ENCODE measurements around the gene PRRC2B. TPM values are rescaled to one million over a fixed set of nuclear protein-coding genes. Genes with fewer than 3 reads are reported as not detected.

The PRRC2B gene
- total RNA-seq, 1 donor = 70.9 TPM

- no peak for TF ChIP-seq CTCF (IDR thresholded peaks at IDR 0.05; ENCODE audit: extremely low read depth, low read depth, low read length)
- Histone ChIP-seq H3K4me1 (ENCODE audit: insufficient read depth, low read length) (peaks cover 13% of the 10 kb centered on the region), H3K79me2 (ENCODE audit: insufficient read depth, low read length) (peaks cover 15% of the 10 kb centered on the region), H3K36me3 (ENCODE audit: insufficient read depth, low read length) (peaks cover 64% of the 10 kb centered on the region), H3K4me2 (ENCODE audit: insufficient read depth, low read length) (no peak overlapping the region), H4K20me1 (ENCODE audit: insufficient read depth, low read length) (peaks cover 8% of the 10 kb centered on the region), H3K27ac (ENCODE audit: low read depth, low read length) (no peak overlapping the region), H3K9me3 (ENCODE audit: low read depth, low read length) (no peaks in the 10 kb centered on the region), H2AFZ (ENCODE audit: low read length) (no peak overlapping the region), H3K4me3 (ENCODE audit: insufficient read depth, low read length) (no peak overlapping the region), H3K27me3 (ENCODE audit: insufficient read depth, low read length) (no peaks in the 10 kb centered on the region)
- DNase-seq (ENCODE audit: insufficient read length, low spot score, missing footprints) = peak; percentile 52
These were observed 132.0 kb downstream of the PRRC2B start for GRCh38 chr9:131525643-131526565.

- TF ChIP-seq CTCF (IDR thresholded peaks at IDR 0.05; ENCODE audit: extremely low read depth, low read depth, low read length) = no peak
- Histone ChIP-seq H3K27me3 (ENCODE audit: insufficient read depth, low read length) (no peaks in the 10 kb centered on the region), H3K36me3 (ENCODE audit: insufficient read depth, low read length) (peaks cover 49% of the 10 kb centered on the region), H3K4me3 (ENCODE audit: insufficient read depth, low read length) (no peak overlapping the region), H2AFZ (ENCODE audit: low read length) (no peak overlapping the region), H3K27ac (ENCODE audit: low read depth, low read length) (no peak overlapping the region), H4K20me1 (ENCODE audit: insufficient read depth, low read length) (peaks cover 8% of the 10 kb centered on the region), H3K4me1 (ENCODE audit: insufficient read depth, low read length) (peaks cover 13% of the 10 kb centered on the region), H3K79me2 (ENCODE audit: insufficient read depth, low read length) (peaks cover 17% of the 10 kb centered on the region), H3K9me3 (ENCODE audit: low read depth, low read length) (no peaks in the 10 kb centered on the region), H3K4me2 (ENCODE audit: insufficient read depth, low read length) (no peak overlapping the region)
- DNase-seq (ENCODE audit: insufficient read length, low spot score, missing footprints) = peak; percentile 76
These were observed 134.3 kb downstream of the PRRC2B start for GRCh38 chr9:131528186-131528585.

GRCh38 chr9:131528886-131529505, 135.1 kb downstream of the PRRC2B start:
- Histone ChIP-seq H4K20me1 (ENCODE audit: insufficient read depth, low read length) (peaks cover 6% of the 10 kb centered on the region), H3K27ac (ENCODE audit: low read depth, low read length) (no peak overlapping the region), H3K36me3 (ENCODE audit: insufficient read depth, low read length) (peaks cover 40% of the 10 kb centered on the region), H3K79me2 (ENCODE audit: insufficient read depth, low read length) (peaks cover 17% of the 10 kb centered on the region), H3K4me2 (ENCODE audit: insufficient read depth, low read length) (no peak overlapping the region), H3K9me3 (ENCODE audit: low read depth, low read length) (no peaks in the 10 kb centered on the region), H2AFZ (ENCODE audit: low read length) (no peak overlapping the region), H3K27me3 (ENCODE audit: insufficient read depth, low read length) (no peaks in the 10 kb centered on the region), H3K4me3 (ENCODE audit: insufficient read depth, low read length) (no peak overlapping the region), H3K4me1 (ENCODE audit: insufficient read depth, low read length) (peaks cover 12% of the 10 kb centered on the region)
- peak; percentile 59 for DNase-seq (ENCODE audit: insufficient read length, low spot score, missing footprints)
- TF ChIP-seq CTCF (IDR thresholded peaks at IDR 0.05; ENCODE audit: extremely low read depth, low read depth, low read length) = no peak

All from osteoblast (primary cell).